Stimulated activated CD8-positive, alpha-beta memory T cell treated with anti-CD3 and anti-CD28 coated beads, Interleukin-4, amount 100 ng/mL, for 24 hours (primary cell): ENCODE measurements around the gene MRPS33.
"Not testable (repeated sequence)": the region's sequence is repeated elsewhere in the genome, so short reads cannot be mapped to it uniquely, and the experiment has no call there.

Experiments used
- DNase-seq: peaks from one replicate; pipeline ENCODE4 v3.0.0-alpha.2; 2020; ENCODE audit warnings: low read depth

MRPS33 gene

DNA sequence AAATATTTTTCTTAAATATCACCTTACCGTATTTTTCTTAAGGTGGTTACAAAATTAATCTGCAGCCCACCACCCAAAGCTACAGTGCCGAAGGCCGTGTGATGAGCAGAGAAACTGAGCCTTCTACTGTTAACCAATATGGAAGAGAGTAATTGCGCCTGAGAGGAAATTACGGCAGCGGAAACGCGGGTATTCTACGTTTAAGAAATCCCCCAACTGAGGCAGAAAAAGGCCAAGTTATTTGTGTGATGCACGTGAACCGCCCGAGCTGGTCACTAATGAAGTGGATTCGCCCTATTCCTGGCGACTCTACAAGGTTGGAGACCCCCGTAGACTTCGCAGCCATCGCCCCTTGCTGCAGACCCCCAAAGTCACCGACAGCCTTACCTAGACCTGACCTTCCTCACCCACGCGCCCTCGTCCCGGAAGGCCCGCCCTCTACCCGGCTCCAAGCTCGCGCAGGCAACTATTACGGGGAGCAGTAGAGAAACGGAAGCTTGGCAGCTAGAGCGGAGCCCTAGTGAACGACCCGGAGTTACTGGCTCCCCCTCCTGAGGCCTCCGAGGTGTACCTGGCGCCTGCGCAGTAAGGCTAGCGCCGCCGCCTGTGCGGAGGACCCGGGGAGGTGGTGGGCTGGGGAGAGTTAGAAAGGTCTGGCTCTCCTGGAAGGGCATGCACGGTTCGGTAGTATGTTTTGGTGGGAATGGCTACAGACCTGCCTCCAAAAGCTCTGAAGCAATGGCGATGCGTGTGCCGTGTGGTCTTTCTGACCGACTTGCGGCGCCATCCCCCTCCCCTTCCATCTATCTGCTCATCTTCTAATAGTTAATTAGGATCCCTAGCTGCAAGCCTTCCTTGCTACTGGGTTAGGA, at the start of gene MRPS33:
MRPS33 (minus strand) TSS at position 429 of the 872 bp plus-strand sequence. CDS start 4,319 bp downstream, outside the sequence.
- peak; percentile 93 for DNase-seq

DNA sequence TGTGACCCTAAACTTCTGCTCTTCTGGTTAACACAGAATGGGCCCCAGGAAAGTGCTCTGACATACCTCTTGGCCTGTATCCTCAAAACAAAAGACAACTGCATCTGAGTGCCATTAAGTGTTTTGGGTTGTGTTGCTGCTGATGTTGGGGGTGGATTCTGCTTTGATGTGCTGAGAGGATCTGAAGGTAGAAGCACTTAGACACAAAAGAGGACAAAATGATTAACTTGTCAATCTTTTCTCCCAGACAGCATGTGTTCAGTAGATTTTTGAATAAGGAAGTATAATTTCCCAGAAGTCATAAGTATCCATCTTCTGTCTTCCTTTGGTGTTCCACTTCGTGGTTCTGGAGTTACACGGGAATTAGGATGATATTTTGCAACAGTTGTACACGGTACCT, 43.0 kb upstream of the MRPS33 start:
- no peak for DNase-seq

DNA sequence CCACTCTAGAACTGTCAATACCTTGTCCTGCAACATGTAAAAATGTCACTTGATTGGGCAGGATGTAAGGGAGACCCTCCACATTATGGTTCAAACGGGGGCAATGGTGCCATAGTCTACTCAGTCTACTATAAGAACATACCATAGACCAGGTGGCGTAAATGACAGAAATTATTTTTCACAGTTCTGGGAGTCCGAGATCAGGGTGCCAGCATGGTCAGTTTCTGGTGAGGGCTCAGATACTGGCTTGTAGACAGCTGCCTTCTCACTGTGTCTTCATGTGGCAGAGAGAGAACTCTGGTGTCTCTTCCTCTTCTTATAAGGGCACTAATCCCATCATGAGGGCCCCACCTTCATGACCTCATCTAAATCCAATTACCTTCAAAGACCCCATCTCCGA, 40.4 kb upstream of the MRPS33 start:
- DNase-seq, result no peak

DNA sequence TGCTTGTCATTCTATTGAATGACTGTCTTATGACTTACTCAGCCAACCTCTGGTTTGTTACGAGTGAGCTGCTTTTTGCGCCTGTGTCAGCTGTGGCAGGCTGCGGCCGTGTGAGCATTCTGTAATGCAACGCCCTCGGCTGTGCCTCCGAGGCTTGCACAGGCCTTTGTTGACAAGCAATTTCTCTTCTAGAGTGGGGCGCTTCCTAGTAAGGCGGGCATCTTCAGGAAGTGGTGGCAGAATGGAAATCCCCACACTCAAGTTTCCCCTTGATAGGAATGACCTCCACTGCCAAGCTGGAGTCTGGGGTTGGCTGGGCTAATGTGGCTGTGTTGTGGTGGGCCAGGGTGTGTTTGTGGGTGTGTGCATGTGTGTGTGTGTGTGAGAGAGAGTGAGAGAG, 38.9 kb upstream of the MRPS33 start:
- peak; percentile 21 for DNase-seq

DNA sequence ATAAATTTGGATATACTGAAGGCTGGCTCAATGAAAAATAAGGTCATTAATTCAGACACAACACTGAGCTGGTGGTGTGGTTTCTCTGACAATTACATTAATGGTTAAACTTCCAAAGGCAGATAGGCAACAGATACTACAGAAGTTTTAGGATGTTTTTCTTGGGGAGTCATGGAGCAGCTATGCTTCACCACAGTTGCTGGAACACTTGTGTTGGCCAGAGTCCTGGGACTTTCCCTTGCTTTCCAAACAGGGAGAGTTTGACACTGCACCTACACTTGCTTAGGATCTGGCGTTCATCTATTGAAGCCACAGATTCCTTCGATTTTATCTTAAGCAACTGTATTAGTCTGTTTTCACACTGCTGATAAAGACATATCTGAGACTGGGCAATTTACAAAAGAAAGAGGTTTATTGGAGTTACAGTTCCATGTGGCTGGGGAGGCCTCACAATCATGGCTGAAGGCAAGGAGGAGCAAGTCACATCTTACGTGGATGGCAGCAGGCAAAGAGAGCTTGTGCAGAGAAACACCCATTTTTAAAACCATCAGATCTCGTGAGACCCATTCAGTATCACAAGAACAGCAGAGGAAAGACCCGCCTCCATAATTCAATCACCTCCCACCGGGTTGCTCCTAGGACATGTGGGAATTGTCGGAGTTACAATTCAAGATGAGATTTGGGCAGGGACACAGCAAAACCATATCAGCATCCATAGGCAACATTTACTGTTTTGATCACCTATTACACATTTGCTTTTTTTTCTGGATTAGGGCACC, 31.3 kb upstream of the MRPS33 start:
- DNase-seq, result no peak

DNA sequence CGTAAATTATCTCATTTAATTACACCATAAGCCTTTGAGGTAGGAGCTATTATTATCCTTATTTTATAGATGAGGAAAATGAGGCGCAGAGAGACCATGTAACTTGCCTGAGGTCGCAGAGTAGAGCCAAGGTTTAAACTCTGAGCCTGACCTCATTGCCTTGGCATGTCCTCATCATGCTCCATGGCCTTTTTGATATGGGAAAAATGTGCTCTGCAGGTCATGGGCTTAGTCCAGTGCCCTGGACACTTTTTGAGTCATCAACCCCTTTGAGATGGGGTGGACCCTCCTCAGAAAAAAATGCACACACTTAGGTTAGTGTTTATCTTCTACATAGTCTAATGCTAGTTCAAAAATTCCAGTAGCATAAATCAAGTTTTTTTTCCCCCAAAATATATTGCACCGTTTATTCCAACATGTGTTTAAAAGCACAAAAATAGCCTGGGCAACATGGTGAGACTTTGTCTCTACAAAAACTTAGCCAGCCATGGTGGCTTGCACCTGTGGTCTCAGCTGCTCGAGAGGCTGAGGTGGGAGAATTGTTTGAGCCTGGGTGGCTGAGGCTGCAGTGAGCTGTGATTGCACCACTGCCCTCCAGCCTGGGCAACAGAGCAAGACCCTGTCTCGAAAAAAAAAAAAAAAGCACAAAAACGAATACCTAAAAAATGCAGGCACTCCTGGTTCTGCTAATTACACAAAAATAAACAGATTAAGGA, 30.5 kb upstream of the MRPS33 start:
- DNase-seq, result no peak

DNA sequence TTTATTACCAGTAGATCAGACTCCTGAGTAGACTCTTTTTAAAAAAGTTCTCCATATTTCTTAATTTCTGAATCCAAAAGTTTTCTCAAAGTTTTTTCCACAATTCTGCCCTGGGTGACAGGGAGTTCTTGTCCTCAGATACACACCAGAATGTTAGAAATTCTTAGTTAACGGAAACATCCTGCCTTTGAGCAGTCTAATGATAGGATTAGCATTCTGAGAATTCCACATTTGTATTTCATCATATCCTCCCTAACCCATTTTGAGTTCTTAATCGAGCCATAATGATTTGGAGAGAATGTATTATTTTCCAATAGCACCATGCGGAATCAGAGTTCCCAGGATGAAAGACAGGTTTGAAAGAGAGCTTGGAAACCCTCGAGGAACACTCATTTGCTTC, 28.9 kb upstream of the MRPS33 start:
- DNase-seq, result no peak

DNA sequence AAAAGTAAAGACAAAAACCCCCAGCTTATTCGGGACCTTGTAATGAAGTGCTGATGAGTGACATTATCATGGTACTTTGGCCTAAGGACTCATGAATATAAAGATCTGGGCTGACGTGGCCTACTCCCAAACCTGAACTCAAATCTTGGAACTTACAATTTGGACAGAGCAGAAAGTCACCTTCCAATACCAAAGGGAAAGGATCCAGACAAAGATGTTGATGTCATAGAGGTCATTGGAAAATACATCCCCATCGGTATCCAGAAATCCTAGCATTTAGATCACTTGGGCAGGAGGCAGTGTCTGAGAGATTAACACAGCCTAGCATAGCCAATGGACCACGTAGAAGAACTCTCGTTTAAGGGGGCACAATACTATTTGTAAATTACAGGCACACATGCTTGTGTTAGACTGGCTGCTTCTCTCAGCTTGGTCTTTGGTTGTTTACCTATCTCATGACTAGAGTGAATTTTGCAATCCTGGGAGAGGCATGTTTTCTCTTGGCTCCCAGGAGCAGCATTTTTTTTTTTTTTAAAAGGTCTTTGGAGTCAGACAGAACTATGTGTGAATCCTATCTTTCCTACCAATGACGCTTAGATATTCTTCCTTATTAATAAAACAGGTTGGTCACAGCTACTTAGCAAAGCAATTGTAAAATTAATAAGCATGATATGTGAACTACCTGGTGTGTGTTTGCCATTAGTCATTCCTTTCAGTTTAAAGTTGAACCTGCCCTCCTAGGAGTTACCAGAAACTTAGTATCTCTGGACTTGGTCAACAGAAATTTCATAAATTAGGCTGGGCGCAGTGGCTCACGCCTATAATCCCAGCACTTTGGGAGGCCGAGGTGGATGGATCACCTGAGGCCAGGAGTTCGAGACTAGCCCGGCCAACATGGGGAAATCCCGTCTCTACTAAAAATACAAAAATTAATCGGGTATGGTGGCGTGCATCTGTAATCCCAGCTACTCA, 27.8 kb upstream of the MRPS33 start:
- no peak for DNase-seq

DNA sequence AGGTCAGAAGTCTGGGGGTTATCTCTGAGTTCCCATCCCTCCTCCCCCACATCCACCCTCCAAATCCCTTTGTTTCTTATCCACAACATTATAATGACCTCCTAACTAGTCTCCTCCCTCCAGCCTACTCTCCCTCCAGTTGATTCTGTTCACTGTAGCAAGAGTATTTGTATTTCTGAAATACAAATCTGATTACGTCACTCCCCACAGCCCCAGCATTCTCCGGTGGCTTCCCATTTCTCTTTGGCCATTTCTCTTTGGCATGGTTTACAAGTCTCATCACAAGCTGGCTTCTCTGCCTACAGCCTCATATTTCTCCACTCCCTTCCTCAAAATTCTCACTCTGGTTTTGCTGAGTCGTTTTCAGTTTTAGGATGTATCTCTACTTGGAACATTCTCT, 24.6 kb upstream of the MRPS33 start:
- DNase-seq, result no peak

DNA sequence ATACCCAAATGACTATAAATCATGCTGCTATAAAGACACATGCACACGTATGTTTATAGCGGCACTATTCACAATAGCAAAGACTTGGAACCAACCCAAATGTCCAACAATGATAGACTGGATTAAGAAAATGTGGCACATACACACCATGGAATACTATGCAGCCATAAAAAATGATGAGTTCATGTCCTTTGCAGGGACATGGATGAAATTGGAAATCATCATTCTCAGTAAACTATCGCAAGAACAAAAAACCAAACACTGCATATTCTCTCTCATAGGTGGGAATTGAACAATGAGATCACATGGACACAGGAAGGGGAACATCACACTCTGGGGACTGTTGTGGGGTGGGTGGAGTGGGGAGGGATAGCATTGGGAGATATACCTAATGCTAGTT, 23.3 kb upstream of the MRPS33 start:
- not testable (repeated sequence) for DNase-seq

DNA sequence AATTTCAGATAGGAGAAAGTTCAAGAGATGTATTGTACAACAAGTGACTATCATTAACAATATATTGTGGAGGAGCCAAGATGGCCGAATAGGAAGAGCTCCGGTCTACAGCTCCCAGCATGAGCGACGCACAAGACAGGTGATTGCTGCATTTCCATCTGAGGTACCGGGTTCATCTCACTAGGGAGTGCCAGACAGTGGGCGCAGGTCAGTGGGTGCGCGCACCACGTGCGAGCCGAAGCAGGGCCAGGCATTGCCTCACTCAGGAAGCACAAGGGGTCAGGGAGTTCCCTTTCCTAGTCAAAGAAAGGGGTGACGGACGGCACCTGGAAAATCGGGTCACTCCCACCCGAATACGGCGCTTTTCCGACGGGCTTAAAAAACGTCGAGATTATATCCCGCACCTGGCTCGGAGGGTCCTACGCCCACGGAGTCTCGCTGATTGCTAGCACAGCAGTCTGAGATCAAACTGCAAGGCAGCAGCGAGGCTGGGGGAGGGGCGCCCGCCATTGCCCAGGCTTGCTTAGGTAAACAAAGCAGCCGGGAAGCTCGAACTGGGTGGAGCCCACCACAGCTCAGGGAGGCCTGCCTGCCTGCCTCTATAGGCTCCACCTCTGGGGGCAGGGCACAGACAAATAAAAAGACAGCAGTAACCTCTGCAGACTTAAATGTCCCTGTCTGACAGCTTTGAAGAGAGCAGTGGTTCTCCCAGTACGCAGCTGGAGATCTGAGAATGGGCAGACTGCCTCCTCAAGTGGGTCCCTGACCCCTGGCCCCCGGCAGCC, 18.0 kb upstream of the MRPS33 start:
- DNase-seq, result not testable (repeated sequence)

DNA sequence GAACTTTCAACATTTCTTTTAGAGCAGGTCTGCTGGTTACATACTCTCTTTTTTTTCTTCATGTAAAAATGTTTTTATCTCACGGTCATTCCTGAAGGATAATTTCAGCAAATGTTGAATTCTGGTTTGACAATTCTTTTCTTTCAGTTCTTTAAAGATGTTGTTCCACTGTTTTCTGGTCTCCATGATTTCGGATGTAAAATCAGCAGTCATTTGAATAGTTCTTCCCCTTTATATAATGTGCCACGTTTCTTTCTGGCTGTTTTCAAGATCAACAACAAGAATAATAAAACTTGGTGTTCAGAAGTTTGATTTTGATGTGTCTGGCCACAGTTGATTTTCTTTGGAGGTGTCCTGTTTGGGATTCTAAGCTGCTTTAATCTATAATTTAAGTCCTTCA, 14.0 kb upstream of the MRPS33 start:
- no peak for DNase-seq

DNA sequence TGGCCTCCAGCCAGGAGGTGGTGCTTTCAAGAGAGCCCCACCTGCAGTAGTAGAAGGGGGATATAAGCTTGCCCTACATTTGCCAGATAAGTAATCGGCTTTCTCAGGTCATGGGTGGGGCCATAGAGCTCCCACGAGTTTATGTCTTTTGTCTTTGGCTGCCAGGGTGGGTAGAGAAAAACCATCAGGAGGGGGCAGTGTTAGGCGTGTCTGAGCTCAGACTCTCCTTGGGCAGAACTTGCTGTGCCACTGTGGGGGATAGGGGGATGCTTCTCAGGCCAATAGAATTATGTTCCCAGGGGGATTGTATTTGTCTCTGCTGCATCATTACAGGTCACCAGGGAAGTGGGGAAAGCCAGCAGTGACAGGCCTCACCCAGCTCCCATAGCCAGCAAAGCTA, 12.3 kb upstream of the MRPS33 start:
- no peak for DNase-seq

DNA sequence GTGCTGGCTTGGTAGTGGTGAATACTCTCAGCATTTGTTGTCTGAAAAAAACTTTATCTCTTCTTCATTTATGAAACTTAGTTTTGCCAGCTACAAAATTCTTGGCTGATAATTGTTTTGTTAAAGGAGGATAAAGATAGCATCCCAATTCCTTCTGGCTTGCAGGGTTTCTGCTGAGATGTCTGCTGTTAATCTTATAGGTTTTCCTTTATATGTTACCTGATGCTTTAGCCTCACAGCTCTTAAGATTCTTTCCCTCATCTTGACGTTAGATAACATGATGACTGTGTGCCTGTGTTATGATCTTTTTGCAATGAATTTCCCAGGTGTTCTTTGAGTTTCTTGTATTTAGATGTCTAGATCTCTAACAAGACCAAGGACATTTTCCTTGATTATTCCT, 9.9 kb upstream of the MRPS33 start:
- no peak for DNase-seq

DNA sequence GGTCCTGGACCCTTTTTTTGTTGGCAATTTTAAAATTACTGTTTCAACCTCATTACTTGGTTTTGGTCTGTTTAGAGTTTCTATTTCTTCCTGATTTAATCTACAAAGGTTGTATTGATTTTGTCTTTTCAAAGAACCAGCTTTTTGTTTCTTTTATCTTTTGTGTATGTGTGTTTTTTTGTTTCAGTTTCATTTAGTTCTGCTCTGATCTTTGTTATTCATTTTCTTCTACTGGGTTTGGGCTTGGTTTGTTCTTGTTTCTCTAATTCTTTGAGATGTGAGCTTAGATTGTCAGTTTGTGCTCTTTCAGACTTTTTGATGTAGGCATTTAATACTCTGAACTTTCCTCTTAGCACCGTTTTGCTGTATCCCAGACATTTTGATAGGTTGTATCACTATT, 8.5 kb upstream of the MRPS33 start:
- no peak for DNase-seq

DNA sequence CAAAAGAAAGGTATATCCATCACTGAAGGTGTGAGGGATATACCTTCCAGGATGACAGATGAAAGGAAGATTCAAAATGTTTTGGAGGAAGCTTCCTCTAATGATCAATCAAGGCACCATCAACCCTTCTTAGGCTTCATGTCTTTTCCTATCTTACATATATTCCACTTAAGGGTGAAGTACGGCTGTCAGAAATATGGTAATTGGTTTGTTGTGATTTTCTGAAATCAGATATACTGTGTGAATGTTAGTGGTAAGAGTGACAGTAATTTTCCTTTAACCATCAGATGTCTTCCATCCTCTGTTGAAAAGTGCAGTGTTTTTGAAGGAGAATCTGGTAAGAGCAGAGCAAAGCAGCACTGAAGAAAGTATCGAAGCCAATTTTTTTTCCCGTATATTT, 2.8 kb upstream of the MRPS33 start:
- no peak for DNase-seq

DNA sequence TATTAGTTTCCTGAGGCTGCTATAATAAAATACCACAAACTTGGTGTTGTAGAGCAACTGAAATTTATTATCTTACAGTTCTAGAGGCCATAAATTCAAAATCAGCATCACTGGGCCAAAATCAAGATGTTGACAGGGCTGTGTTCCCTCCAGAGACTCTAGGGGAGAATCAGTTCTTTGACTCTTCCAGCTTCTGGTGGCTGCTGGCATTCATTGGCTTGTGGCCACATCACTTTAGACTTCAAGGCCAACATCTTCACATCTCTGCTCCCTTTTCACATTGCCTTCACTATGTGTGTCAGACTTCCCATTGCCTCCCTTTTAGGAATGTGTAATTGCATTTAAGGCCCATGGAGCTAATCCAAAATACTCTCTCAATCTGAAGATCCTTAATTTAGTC, 1.6 kb upstream of the MRPS33 start:
- no peak for DNase-seq

DNA sequence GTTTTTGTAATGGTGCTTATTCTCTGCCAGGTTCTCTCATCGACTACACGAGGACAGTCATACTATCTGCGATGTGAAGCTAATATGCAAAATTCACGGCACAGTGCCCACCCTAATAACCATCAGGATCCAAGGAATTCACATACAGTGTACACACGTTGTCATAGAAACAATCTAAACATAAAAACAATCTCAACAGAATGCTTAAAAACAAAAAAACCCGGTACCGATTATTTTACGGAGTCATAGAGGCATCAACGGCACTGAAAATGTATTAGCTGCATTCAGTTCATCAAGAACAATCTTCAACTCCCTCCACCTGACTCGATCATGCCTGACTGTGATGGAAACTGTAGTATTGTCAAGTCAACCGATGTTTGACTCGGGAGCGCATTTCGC, 628 bp downstream of the MRPS33 start:
- DNase-seq, result no peak

DNA sequence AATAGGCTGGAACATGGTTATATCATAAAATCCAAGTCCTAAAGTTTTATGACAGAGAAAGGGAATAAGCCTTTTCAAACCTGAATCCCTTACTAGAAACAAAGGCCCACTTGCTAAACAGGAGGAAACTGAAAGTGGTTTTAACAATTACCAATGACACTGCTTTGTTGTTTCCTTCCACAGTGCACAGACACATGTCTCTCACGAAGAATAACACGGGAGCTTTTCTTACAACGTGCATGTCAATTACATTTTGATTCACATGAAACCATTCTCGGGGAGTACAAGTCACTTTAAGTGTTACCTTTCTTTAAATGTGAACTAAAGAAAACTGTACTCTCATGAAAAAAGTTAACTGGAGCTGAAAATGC, 1.4 kb downstream of the MRPS33 start:
- DNase-seq, result no peak

DNA sequence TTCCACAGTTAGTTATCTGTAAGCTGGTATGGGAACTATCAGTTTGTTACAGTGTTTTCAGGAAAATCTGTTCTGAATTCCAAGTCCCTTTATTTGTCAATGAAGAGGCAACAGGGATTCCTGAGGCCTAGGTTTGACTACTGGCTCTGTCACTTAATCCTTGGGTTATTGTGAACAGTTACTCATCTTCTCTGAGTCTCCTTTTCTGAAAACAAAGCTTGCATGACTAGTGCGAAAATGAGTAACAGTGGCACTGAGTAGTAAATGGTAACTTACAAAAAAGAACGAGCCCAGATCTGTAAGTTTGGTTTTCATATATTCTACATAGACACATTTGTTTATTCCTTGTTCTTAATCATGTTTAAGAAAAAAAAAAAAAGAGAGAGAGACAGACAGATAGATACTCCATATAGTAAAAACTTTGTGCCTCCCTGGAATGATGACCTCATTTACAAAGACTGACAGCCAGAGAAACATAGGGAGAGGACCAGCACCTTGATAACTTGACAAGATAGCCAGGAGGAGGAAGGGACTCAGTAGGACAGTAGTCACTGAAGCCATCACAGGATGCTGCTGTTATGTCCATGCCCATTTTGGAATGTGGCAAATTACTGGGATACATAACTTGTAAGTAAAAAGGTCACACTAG, 1.9 kb downstream of the MRPS33 start:
- no peak for DNase-seq
